HEK293T (cell line): ENCODE measurements around the gene PBXIP1.
A peak's percentile ranks its signal among the peaks of the same experiment; 100 is the strongest.

Experiments
- CTCF ChIA-PET: fragments of 350-600 bp; formaldehyde crosslinking; extraction: SDS; loops from one replicate; lab custom pipeline; 2021; ENCODE audit warnings: antibody characterized with exemption, inconsistent platforms; lab: Yijun Ruan, JAX
- POLR2A ChIA-PET: fragments of 350-600 bp; formaldehyde crosslinking; extraction: SDS; loops from one replicate; lab custom pipeline; 2020; ENCODE audit warnings: antibody characterized with exemption, inconsistent platforms; lab: Yijun Ruan, JAX
- DNase-seq: peaks from one replicate; pipeline ENCODE4 v3.0.0; 2012; ENCODE audit warnings: mixed read lengths; ENCODE audit errors: extremely low spot score
- ARNT ChIP-seq: fragments of 450-650 bp; IDR thresholded peaks from 2 replicates; pipeline ENCODE4 v1.6.1; 2017; ENCODE audit warnings: mild to moderate bottlenecking
- BHLHE40 ChIP-seq: fragments of 450-650 bp; IDR thresholded peaks from 2 replicates; pipeline ENCODE4 v1.6.1; 2016; ENCODE audit warnings: mild to moderate bottlenecking, moderate library complexity, borderline replicate concordance
- CTBP1 ChIP-seq: fragments of 450-650 bp; IDR thresholded peaks from 2 replicates; pipeline ENCODE4 v1.6.1; 2016; ENCODE audit warnings: borderline replicate concordance
- ELF4 ChIP-seq: fragments of 450-650 bp; IDR thresholded peaks from 2 replicates; pipeline ENCODE4 v1.6.1; 2017; ENCODE audit warnings: antibody characterized with exemption
- FOXA1 ChIP-seq: fragments of 450-650 bp; IDR thresholded peaks from 2 replicates; pipeline ENCODE4 v1.6.1; 2016; ENCODE audit warnings: mild to moderate bottlenecking
- FOXK2 ChIP-seq: fragments of 450-650 bp; IDR thresholded peaks from 2 replicates; pipeline ENCODE4 v1.6.1; 2016; ENCODE audit warnings: mild to moderate bottlenecking
- FOXM1 ChIP-seq: fragments of 450-650 bp; IDR thresholded peaks from 2 replicates; pipeline ENCODE4 v1.6.1; 2017; ENCODE audit warnings: mild to moderate bottlenecking, borderline replicate concordance
- HDGF ChIP-seq: fragments of 450-650 bp; IDR thresholded peaks from 2 replicates; pipeline ENCODE4 v1.6.1; 2017; ENCODE audit warnings: antibody characterized with exemption, borderline replicate concordance
- L3MBTL2 ChIP-seq: fragments of 450-650 bp; conservative IDR thresholded peaks from 2 replicates; pipeline ENCODE4 v1.6.1; 2016; ENCODE audit warnings: mild to moderate bottlenecking
- LEF1 ChIP-seq: fragments of 450-650 bp; IDR thresholded peaks from 2 replicates; pipeline ENCODE4 v1.6.1; 2017; ENCODE audit warnings: mild to moderate bottlenecking, borderline replicate concordance
- NFRKB ChIP-seq: fragments of 450-650 bp; IDR thresholded peaks from 2 replicates; pipeline ENCODE4 v1.6.1; 2016; ENCODE audit warnings: mild to moderate bottlenecking, moderate library complexity
- SP1 ChIP-seq: fragments of 450-650 bp; IDR thresholded peaks from 2 replicates; pipeline ENCODE4 v1.6.1; 2017
- SUZ12 ChIP-seq: fragments of 450-650 bp; IDR thresholded peaks from 2 replicates; pipeline ENCODE4 v1.6.1; 2016; ENCODE audit warnings: mild to moderate bottlenecking
- TARDBP ChIP-seq: fragments of 450-650 bp; IDR thresholded peaks from 2 replicates; pipeline ENCODE4 v1.6.1; 2016
- ZNF384 ChIP-seq: fragments of 450-650 bp; IDR thresholded peaks from 2 replicates; pipeline ENCODE4 v1.6.1; 2016
- TF ChIP-seq, protein P1 (sequence below): fragments of 450-650 bp; IDR thresholded peaks from 2 replicates; pipeline ENCODE4 v1.6.1; 2016

Gene PBXIP1

DNA sequence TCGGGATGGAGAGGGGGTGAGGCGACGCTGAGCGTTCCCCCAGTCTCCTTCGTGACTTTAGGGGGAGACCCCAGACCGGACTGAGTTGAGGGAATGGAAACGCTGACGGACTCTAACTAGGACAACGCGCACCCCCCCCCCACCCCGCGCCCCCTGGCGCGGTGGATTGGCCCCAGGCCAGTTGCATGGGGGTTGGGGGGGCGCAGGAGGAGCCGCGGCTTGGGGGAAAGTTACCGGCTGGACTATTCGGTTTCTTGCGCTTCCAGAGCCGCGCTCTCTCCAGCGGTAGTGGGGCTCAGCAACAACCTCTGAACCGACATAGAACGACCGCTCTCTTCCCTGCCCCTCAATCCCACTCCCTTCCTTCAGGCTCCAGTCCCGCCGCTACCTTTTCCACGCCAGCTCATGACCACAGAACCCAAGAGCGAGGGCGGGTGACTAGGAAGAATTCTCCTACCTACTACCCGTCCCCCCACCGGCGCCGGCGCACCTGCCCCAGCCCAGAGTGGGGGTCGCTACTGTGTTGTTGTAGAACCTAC is 47.4 kb upstream of the PBXIP1 start:
- POLR2A ChIA-PET, result interaction anchor here (1.0 to 2.0 kb wide), 7 partner anchors 9 to 48 kb away, joined by 3 to 17 read pairs (median 5); partner anchors contain the start of genes ADAM15, CKS1B and FLAD1
- DNase-seq, result no peak
- CTCF ChIA-PET, result no interaction called here
- TF ChIP-seq BHLHE40, result no peak
- no peak for TF ChIP-seq NFRKB
- no peak for TF ChIP-seq TARDBP
- TF ChIP-seq CTBP1, result no peak
- no peak for TF ChIP-seq ARNT
- TF ChIP-seq LEF1, result no peak
- TF ChIP-seq HDGF, result no peak
- TF ChIP-seq ELF4, result no peak
- TF ChIP-seq, protein P1, sequence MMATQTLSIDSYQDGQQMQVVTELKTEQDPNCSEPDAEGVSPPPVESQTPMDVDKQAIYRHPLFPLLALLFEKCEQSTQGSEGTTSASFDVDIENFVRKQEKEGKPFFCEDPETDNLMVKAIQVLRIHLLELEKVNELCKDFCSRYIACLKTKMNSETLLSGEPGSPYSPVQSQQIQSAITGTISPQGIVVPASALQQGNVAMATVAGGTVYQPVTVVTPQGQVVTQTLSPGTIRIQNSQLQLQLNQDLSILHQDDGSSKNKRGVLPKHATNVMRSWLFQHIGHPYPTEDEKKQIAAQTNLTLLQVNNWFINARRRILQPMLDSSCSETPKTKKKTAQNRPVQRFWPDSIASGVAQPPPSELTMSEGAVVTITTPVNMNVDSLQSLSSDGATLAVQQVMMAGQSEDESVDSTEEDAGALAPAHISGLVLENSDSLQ, result no peak
- TF ChIP-seq FOXK2, result no peak
- no peak for TF ChIP-seq FOXA1
- no peak for TF ChIP-seq L3MBTL2
- TF ChIP-seq SUZ12, result no peak
- TF ChIP-seq ZNF384, result no peak
- no peak for TF ChIP-seq FOXM1
- no peak for TF ChIP-seq SP1

DNA sequence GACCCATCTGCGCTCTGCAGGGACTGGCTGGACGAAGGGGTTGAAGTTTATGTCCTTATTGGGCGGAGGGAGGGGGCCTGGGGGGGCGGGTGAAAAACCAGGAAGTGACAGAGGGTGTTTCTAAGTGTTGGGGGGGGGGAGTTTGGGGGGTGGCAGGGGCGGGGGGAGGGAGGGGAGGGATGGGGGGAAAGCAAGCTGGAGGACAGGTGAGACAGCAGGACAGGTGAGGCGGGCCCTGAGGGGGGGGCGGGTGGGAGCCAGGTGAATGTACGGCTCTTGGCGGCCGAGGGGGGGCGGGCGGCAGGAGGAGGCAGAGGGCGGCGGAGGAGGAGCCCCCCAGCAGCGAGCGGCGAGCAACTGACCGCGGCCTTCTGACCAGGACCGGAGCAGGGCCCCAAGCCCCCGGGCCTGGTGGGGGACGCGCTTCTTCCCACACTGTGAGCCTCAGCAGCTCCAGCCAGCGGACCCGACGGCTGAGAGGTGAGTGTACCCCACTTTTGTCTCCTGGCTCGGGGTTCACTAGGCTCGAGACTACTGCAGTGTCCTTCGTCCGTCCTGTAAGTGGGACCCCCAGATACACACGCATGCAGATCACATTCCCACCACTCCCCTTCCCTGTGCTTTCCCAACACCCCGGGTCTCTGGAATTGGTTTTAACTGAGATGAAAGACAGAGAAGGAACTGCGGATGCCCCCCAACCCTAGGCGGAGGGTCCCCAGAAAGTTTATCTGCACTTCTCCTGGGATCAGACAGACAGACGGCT is 46.7 kb upstream of the PBXIP1 start, which contains the start of gene ZBTB7B:
TSS of gene ZBTB7B (plus strand) at position 339 of the 763 bp plus-strand sequence. CDS start 11,859 bp downstream, outside the sequence.
- no peak for DNase-seq
- ChIA-PET CTCF (interaction anchor here (1.0 kb wide), 1 partner anchor 15 kb away, joined by 4 read pairs; no protein-coding TSS in a partner anchor), POLR2A (interaction anchor here (1.1 to 2.0 kb wide), 6 partner anchors 10 to 49 kb away, joined by 3 to 17 read pairs (median 4); partner anchors contain the start of genes ADAM15 and FLAD1)

DNA sequence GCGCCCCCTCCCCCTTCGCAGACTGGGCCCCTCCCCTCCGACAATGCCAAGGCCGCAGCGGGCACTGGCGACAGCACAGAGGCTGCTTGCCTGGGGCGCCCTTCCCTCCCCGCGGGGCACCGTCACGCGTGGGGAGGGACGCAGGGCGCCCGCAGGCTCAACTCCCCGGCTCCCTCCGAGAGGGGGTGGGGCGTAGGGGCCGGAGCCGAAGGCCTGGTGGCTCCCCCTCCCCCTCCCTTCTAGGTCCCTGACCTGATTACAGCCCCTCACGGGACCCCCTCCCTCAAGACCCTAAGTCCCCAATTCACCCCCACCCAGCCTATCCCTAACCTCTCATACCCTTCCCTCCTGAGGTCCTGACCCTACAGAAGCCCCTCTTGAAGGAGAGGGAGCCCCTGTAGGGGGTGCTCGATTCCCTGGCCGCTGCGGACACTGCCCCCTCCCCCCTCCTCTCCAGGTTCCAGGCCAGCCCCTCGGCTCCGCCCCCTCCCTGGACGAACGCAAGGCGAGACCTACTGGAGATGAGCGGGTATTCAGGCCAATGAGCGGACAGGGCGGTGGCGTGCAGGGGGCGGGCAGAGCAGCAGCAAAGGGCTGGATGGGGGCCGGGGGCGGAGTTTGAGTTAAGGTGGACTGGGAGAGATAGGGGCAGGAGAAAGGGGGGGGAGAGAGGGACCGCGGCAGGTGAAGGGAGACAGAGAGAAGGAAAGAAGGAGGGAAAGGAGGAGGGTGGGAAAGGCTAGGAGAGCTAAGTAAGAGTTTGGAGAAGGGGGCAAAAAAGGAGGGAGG is 46.0 kb upstream of the PBXIP1 start:
- ChIA-PET CTCF (interaction anchor here (0.5 to 1.0 kb wide), 2 partner anchors 9 to 16 kb away, joined by 3 to 4 read pairs; no protein-coding TSS in a partner anchor), POLR2A (interaction anchor here (0.6 to 3.8 kb wide), 9 partner anchors 14 to 65 kb away, joined by 3 to 43 read pairs (median 4); partner anchors contain the start of genes ADAM15, FLAD1, PMVK and PYGO2)
- DNase-seq, result peak; percentile 99
- TF ChIP-seq HDGF, result no peak
- no peak for TF ChIP-seq SUZ12
- no peak for TF ChIP-seq SP1
- no peak for TF ChIP-seq ARNT
- TF ChIP-seq NFRKB, result no peak
- TF ChIP-seq ZNF384, result no peak
- TF ChIP-seq CTBP1, result no peak
- 0 out of 2 replicates have a peak, but pooled peaks have one; percentile 45 for TF ChIP-seq LEF1
- no peak for TF ChIP-seq FOXK2
- peak; percentile 97; the same call in 1 of the 2 replicates for TF ChIP-seq TARDBP
- peak; percentile 73 for TF ChIP-seq FOXM1
- TF ChIP-seq, protein P1, result peak; percentile 98
- TF ChIP-seq BHLHE40, result no peak
- no peak for TF ChIP-seq L3MBTL2
- no peak for TF ChIP-seq ELF4
- TF ChIP-seq FOXA1, result no peak

More for the DNA sequence above, 46.7 kb upstream of the PBXIP1 start, which contains the start of gene ZBTB7B:
- TF ChIP-seq L3MBTL2 (peak; percentile 15; the same call in 1 of the 2 replicates), LEF1 (no peak)

DNA sequence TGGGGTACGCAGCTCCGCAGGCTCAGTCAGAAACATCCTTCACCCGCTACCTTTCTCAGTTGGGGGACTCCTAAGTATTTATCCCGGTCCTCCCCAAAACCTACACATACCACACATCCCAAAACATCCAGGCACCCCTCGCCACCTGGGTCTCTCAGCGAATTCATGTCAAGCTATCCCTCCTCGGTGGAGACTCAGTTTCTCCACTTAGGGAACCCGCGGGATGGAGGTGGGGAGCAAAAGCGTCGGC is 45.5 kb upstream of the PBXIP1 start:
- DNase-seq, result no peak
- CTCF ChIA-PET, result no interaction called here
- POLR2A ChIA-PET, result interaction anchor here (0.6 to 3.8 kb wide), 10 partner anchors 14 to 64 kb away, joined by 3 to 43 read pairs (median 4); partner anchors contain the start of genes ADAM15, FLAD1, PBXIP1 and PMVK
- TF ChIP-seq FOXK2 (no peak), ZNF384 (no peak)

DNA sequence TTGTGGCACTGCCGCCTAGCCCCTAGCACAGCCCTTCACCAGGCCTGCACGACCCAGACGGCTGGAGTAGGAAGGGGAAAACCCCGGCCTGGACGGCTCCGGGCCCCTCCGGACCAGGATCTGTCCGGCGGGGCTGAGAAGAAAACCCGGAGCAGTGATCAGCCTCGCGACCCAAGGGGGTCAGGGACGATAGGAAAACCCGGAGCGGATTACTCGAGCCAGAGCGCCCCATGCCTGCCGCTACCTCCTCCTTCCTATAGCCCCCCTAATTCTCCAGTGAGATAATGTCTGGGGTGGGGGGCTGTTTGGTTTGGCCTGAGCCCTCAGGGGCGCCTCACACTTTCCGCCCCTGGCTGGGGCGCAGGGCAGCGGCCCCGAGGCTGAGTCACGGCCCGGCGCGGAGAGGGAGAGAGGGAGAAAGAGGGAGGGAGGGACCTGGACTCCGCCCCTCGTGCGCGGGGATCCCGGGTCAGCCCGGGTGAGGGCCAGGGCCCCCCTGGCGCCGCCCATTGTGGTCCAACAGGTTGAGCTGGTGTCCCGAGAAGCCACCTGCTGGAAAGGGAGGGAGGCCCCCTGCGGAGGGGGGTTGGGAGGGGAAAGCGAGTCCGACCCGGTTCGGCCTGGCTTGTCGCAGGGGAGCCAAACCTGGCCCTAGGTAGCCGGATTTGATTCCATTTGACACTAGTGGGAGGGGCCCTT is 45.0 kb upstream of the PBXIP1 start:
- CTCF ChIA-PET, result interaction anchor here (1.5 to 7.8 kb wide), 4 partner anchors 11 to 50 kb away, joined by 3 to 45 read pairs (median 5); partner anchors contain the start of gene ADAM15
- peak; percentile 85 for DNase-seq
- TF ChIP-seq, protein P1, result peak; percentile 11; the same call in 1 of the 2 replicates
- TF ChIP-seq SUZ12 (no peak), FOXA1 (no peak), ELF4 (no peak), HDGF (0 out of 2 replicates have a peak, but pooled peaks have one; percentile 46), BHLHE40 (no peak), ARNT (peak; percentile 21; the same call in 1 of the 2 replicates), CTBP1 (peak; percentile 62), TARDBP (no peak), FOXM1 (peak; percentile 99), L3MBTL2 (peak; percentile 65), FOXK2 (no peak), NFRKB (no peak), LEF1 (peak; percentile 86; the same call in 1 of the 2 replicates), SP1 (no peak), ZNF384 (no peak)
- POLR2A ChIA-PET, result interaction anchor here (0.6 to 3.8 kb wide), 14 partner anchors 11 to 64 kb away, joined by 3 to 43 read pairs (median 4); partner anchors contain the start of genes ADAM15, FLAD1, PBXIP1 and PMVK
